ENCODE results near the gene AKT3. TPM values are rescaled to one million over a fixed set of nuclear protein-coding genes. Genes with fewer than 3 reads are reported as not detected.

The AKT3 gene
- total and polyA plus RNA-seq, 2 of the 8 experiments (the other 6 are each of a cell fraction or from before 2014, with no cell fraction given) = 6.0 to 36.4 TPM

DNA sequence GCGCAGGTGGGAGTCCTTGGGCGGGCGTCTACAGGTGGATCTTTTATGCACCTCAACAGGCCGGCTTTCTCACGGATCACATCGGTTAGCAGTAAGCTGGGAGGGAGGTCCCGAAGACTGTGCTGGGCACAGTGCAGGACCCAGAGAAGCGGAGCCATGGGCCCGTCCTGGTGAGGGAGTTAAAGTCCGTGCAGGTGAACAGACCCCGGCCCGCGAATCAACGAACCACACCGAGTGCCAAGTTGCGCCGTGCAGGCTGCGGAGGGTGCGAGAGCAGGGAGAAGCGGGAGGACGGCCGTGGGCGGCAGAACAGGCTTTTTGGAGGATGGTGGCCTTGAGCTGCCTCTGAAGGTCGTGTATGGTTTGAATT, 360.9 kb downstream of the AKT3 start (continued):
- TF ChIP-seq, protein P1, sequence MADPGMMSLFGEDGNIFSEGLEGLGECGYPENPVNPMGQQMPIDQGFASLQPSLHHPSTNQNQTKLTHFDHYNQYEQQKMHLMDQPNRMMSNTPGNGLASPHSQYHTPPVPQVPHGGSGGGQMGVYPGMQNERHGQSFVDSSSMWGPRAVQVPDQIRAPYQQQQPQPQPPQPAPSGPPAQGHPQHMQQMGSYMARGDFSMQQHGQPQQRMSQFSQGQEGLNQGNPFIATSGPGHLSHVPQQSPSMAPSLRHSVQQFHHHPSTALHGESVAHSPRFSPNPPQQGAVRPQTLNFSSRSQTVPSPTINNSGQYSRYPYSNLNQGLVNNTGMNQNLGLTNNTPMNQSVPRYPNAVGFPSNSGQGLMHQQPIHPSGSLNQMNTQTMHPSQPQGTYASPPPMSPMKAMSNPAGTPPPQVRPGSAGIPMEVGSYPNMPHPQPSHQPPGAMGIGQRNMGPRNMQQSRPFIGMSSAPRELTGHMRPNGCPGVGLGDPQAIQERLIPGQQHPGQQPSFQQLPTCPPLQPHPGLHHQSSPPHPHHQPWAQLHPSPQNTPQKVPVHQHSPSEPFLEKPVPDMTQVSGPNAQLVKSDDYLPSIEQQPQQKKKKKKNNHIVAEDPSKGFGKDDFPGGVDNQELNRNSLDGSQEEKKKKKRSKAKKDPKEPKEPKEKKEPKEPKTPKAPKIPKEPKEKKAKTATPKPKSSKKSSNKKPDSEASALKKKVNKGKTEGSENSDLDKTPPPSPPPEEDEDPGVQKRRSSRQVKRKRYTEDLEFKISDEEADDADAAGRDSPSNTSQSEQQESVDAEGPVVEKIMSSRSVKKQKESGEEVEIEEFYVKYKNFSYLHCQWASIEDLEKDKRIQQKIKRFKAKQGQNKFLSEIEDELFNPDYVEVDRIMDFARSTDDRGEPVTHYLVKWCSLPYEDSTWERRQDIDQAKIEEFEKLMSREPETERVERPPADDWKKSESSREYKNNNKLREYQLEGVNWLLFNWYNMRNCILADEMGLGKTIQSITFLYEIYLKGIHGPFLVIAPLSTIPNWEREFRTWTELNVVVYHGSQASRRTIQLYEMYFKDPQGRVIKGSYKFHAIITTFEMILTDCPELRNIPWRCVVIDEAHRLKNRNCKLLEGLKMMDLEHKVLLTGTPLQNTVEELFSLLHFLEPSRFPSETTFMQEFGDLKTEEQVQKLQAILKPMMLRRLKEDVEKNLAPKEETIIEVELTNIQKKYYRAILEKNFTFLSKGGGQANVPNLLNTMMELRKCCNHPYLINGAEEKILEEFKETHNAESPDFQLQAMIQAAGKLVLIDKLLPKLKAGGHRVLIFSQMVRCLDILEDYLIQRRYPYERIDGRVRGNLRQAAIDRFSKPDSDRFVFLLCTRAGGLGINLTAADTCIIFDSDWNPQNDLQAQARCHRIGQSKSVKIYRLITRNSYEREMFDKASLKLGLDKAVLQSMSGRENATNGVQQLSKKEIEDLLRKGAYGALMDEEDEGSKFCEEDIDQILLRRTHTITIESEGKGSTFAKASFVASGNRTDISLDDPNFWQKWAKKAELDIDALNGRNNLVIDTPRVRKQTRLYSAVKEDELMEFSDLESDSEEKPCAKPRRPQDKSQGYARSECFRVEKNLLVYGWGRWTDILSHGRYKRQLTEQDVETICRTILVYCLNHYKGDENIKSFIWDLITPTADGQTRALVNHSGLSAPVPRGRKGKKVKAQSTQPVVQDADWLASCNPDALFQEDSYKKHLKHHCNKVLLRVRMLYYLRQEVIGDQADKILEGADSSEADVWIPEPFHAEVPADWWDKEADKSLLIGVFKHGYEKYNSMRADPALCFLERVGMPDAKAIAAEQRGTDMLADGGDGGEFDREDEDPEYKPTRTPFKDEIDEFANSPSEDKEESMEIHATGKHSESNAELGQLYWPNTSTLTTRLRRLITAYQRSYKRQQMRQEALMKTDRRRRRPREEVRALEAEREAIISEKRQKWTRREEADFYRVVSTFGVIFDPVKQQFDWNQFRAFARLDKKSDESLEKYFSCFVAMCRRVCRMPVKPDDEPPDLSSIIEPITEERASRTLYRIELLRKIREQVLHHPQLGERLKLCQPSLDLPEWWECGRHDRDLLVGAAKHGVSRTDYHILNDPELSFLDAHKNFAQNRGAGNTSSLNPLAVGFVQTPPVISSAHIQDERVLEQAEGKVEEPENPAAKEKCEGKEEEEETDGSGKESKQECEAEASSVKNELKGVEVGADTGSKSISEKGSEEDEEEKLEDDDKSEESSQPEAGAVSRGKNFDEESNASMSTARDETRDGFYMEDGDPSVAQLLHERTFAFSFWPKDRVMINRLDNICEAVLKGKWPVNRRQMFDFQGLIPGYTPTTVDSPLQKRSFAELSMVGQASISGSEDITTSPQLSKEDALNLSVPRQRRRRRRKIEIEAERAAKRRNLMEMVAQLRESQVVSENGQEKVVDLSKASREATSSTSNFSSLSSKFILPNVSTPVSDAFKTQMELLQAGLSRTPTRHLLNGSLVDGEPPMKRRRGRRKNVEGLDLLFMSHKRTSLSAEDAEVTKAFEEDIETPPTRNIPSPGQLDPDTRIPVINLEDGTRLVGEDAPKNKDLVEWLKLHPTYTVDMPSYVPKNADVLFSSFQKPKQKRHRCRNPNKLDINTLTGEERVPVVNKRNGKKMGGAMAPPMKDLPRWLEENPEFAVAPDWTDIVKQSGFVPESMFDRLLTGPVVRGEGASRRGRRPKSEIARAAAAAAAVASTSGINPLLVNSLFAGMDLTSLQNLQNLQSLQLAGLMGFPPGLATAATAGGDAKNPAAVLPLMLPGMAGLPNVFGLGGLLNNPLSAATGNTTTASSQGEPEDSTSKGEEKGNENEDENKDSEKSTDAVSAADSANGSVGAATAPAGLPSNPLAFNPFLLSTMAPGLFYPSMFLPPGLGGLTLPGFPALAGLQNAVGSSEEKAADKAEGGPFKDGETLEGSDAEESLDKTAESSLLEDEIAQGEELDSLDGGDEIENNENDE (IDR thresholded peaks at IDR 0.05; ENCODE audit: insufficient replicate concordance, low read length) = no peak
- TF ChIP-seq BACH1 (IDR thresholded peaks at IDR 0.05; ENCODE audit: low read length) = no peak
- no peak for TF ChIP-seq SAP30 (IDR thresholded peaks at IDR 0.05; ENCODE audit: insufficient read depth, insufficient replicate concordance, low read length)
- no peak for TF ChIP-seq KDM4A (IDR thresholded peaks at IDR 0.05; ENCODE audit: low read depth, low read length, severe bottlenecking)
- no peak for TF ChIP-seq CTBP2 (IDR thresholded peaks at IDR 0.05; ENCODE audit: borderline replicate concordance, insufficient read depth, insufficient read length, low read length)
- TF ChIP-seq SUZ12 (IDR thresholded peaks at IDR 0.05; ENCODE audit: low read length) = no peak
- no peak for TF ChIP-seq RNF2 (IDR thresholded peaks at IDR 0.05; ENCODE audit: borderline replicate concordance, low read depth, low read length, missing control alignments, poor library complexity, severe bottlenecking)
- TF ChIP-seq EP300 (IDR thresholded peaks at IDR 0.05; ENCODE audit: borderline replicate concordance in 1 of 2, low read depth in 2 of 2, low read length in 2 of 2) = no peak
- TF ChIP-seq RFX5 (IDR thresholded peaks at IDR 0.05; ENCODE audit: borderline replicate concordance, low read depth, low read length) = no peak
- no peak for TF ChIP-seq CHD1 (IDR thresholded peaks at IDR 0.05; ENCODE audit: low read depth, low read length)
- TF ChIP-seq RBBP5 (IDR thresholded peaks at IDR 0.05; ENCODE audit: borderline replicate concordance, low read depth, low read length) = no peak

Measured in H1 (cell line).